ENCODE measurements around the gene CDC26. TPM values are rescaled to one million over a fixed set of nuclear protein-coding genes. Genes with fewer than 3 reads are reported as not detected.

CDC26 gene
- total RNA-seq, 2 donors from 2014 or later = 17.8 to 21.2 TPM

GRCh38 chr9:113221800-113222481 lies 53.4 kb downstream of the CDC26 start:
- intact Hi-C loops (cut with DNase I) = loop anchor here (5.0 kb wide), 1 partner anchor 50 kb away; no protein-coding TSS in a partner anchor

GRCh38 chr9:113221003-113221799 lies 54.2 kb downstream of the CDC26 start, which contains the start of the genes FKBP15 and SLC31A1:
Gene FKBP15 (minus strand): TSS chr9:113221277. CDS start chr9:113221243, 34 bp downstream.
Gene SLC31A1 (plus strand): TSS chr9:113221544. CDS start chr9:113256149, 34,605 bp downstream.
- Histone ChIP-seq H3K27me3 (replicated peaks; ENCODE audit: insufficient read depth) (no peaks in the 10 kb centered on the region), H3K27ac (peak within 1 kb of the TSS; percentile 78 to 84), H3K36me3 (no peaks in the 10 kb centered on the region), H3K9me3 (no peaks in the 10 kb centered on the region), H3K4me3 (peak within 1 kb of the TSS; percentile 60 to 79), H3K4me1 (replicated peaks) (peaks cover 3% of the 10 kb centered on the region)
- intact Hi-C loops (cut with DNase I) = loop anchor here (5.0 kb wide), 1 partner anchor 51 kb away; no protein-coding TSS in a partner anchor
- TF ChIP-seq CTCF (IDR thresholded peaks at IDR 0.05) = peak in 1 of 4 experiments; percentile 46
- TF ChIP-seq POLR2A (IDR thresholded peaks at IDR 0.05) = peak; percentile 83
- peak; percentile 99 for TF ChIP-seq POLR2AphosphoS5 (IDR thresholded peaks at IDR 0.05)
- DNase-seq (ENCODE audit: low spot score) = peak; percentile 98
- WGBS = under 1% methylated on average over 65 of the region's 65 CpGs

More at GRCh38 chr9:113221800-113222481, 53.4 kb downstream of the CDC26 start:
- H3K4me1 ChIP-seq (replicated peaks) = peaks cover 3% of the 10 kb centered on the region
- H3K4me3 ChIP-seq = peak overlapping the region; percentile 60 to 79
- peak overlapping the region; percentile 78 to 84 for H3K27ac ChIP-seq
- no peaks in the 10 kb centered on the region for H3K9me3 ChIP-seq
- 12% methylated on average over 20 of the region's 20 CpGs for WGBS
- TF ChIP-seq POLR2A (IDR thresholded peaks at IDR 0.05) (no peak), CTCF (IDR thresholded peaks at IDR 0.05) (no peak), POLR2AphosphoS5 (IDR thresholded peaks at IDR 0.05) (no peak)
- H3K27me3 ChIP-seq (replicated peaks; ENCODE audit: insufficient read depth) = no peaks in the 10 kb centered on the region
- no peaks in the 10 kb centered on the region for H3K36me3 ChIP-seq
- no peak for DNase-seq (ENCODE audit: low spot score)

GRCh38 chr9:113220467-113221002 lies 54.8 kb downstream of the CDC26 start:
- H3K36me3 ChIP-seq = no peaks in the 10 kb centered on the region
- TF ChIP-seq POLR2AphosphoS5 (IDR thresholded peaks at IDR 0.05) = no peak
- no peak for TF ChIP-seq POLR2A (IDR thresholded peaks at IDR 0.05)
- TF ChIP-seq CTCF (IDR thresholded peaks at IDR 0.05) = no peak
- H3K4me1 ChIP-seq (replicated peaks) = peaks cover 3% of the 10 kb centered on the region
- 10% methylated on average over 11 of the region's 11 CpGs for WGBS
- no peaks in the 10 kb centered on the region for H3K27me3 ChIP-seq (replicated peaks; ENCODE audit: insufficient read depth)
- H3K4me3 ChIP-seq = peak overlapping the region; percentile 60 to 79
- H3K9me3 ChIP-seq = no peaks in the 10 kb centered on the region
- intact Hi-C loops (cut with DNase I) = loop anchor here (5.0 kb wide), 1 partner anchor 52 kb away; no protein-coding TSS in a partner anchor
- no peak for DNase-seq (ENCODE audit: low spot score)
- peak overlapping the region; percentile 78 to 84 for H3K27ac ChIP-seq

- Histone ChIP-seq H3K27me3 (replicated peaks; ENCODE audit: insufficient read depth) (no peaks in the 10 kb centered on the region), H3K4me3 (peak overlapping the region in 1 of 2 donors; percentile 79), H3K27ac (no peak overlapping the region), H3K4me1 (replicated peaks) (peaks cover 3% of the 10 kb centered on the region), H3K36me3 (no peaks in the 10 kb centered on the region), H3K9me3 (no peaks in the 10 kb centered on the region)
- 19% methylated on average over 1 of the region's 1 CpG for WGBS
- intact Hi-C loops (cut with DNase I) = loop anchor here (5.0 kb wide), 1 partner anchor 52 kb away; no protein-coding TSS in a partner anchor
- no peak for DNase-seq (ENCODE audit: low spot score)
- TF ChIP-seq CTCF (IDR thresholded peaks at IDR 0.05) (no peak), POLR2AphosphoS5 (IDR thresholded peaks at IDR 0.05) (no peak), POLR2A (IDR thresholded peaks at IDR 0.05) (no peak)
These were observed 55.4 kb downstream of the CDC26 start for GRCh38 chr9:113219969-113220368.

Data from prostate gland (tissue), 2 donors.